Upper lobe of left lung (tissue), 4 donors: Measurements from ENCODE around the gene VGLL1.

Experiments used
- EP300 ChIP-seq, 4 donors: sonication (generic); formaldehyde crosslinking; IDR thresholded peaks; one replicate each; pipeline ENCODE4 v1.5.1; 2017; ENCODE audit warnings: antibody characterized with exemption in 4 of 4, control low read depth in 2 of 4
- POLR2A ChIP-seq, 4 donors: fragments of 450-650 bp; IDR thresholded peaks; one replicate each; pipeline ENCODE4 v1.5.1; 2016 to 2017; ENCODE audit warnings: antibody characterized with exemption in 4 of 4, mild to moderate bottlenecking in 2 of 4
- POLR2AphosphoS5 ChIP-seq, 2 donors: sonication (generic); formaldehyde crosslinking; IDR thresholded peaks; one replicate each; pipeline ENCODE4 v1.5.1; 2017; ENCODE audit warnings: antibody characterized with exemption in 2 of 2
- TF ChIP-seq, protein P1 (sequence below), 6 experiments: fragments of 450-650 bp in 4 of 6; fragments of 200-600 bp in 2 of 6; sonication (generic) in 2 of 6; IDR thresholded peaks; one replicate each; pipeline ENCODE4 v1.5.1; 2016 to 2019; ENCODE audit warnings: antibody characterized with exemption in 6 of 6

DNA sequence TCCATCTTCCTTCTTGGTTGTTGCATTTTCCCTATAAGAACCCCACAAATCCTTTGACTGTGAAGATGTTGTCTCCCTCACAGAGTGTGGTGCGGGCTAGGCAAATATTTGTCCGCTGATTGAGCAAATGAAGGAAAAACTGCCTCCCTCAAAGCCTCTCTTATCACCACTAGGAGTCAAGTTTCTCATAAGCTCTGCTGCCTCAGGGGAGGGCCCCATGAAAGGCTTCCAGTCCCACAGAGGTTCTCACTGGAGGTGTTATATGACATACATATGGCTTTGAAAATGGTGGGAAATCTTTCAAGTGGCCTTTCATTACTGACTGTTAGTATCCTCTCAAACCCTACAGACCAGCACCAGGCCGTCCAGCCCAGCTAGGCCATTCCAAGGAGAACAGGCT, 9.3 kb downstream of the VGLL1 start:
- TF ChIP-seq EP300 (IDR thresholded peaks at IDR 0.05) = no peak
- TF ChIP-seq POLR2A (IDR thresholded peaks at IDR 0.05) = no peak
- TF ChIP-seq, protein P1, sequence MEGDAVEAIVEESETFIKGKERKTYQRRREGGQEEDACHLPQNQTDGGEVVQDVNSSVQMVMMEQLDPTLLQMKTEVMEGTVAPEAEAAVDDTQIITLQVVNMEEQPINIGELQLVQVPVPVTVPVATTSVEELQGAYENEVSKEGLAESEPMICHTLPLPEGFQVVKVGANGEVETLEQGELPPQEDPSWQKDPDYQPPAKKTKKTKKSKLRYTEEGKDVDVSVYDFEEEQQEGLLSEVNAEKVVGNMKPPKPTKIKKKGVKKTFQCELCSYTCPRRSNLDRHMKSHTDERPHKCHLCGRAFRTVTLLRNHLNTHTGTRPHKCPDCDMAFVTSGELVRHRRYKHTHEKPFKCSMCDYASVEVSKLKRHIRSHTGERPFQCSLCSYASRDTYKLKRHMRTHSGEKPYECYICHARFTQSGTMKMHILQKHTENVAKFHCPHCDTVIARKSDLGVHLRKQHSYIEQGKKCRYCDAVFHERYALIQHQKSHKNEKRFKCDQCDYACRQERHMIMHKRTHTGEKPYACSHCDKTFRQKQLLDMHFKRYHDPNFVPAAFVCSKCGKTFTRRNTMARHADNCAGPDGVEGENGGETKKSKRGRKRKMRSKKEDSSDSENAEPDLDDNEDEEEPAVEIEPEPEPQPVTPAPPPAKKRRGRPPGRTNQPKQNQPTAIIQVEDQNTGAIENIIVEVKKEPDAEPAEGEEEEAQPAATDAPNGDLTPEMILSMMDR (IDR thresholded peaks at IDR 0.05) = no peak
- TF ChIP-seq POLR2AphosphoS5 (IDR thresholded peaks at IDR 0.05) = no peak
